Neutrophil (primary cell): ENCODE data around the gene OSTF1.

Experiments used
- H3K27ac ChIP-seq: fragments of 200-600 bp; sonication (generic); 2 replicates; pipeline ENCODE4 v1.5.1; 2016; ENCODE audit warnings: mild to moderate bottlenecking, moderate library complexity
- H3K27me3 ChIP-seq: fragments of 200-600 bp; sonication (generic); 2 replicates; pipeline ENCODE4 v1.6.0; 2016; ENCODE audit warnings: mild to moderate bottlenecking
- H3K36me3 ChIP-seq: fragments of 200-600 bp; sonication (generic); 2 replicates; pipeline ENCODE4 v1.5.1; 2017
- H3K4me1 ChIP-seq, 2 experiments: fragments of 200-600 bp in 1 of 2; sonication (generic) in 1 of 2; 1 replicate in 1 of 2; 2 replicates in 1 of 2; pipeline versions ENCODE4 v1.5.1 to v1.6.1; 2013 to 2016; ENCODE audit warnings: low read depth in 1 of 2, low read length in 1 of 2, mild to moderate bottlenecking in 1 of 2, moderate library complexity in 1 of 2; ENCODE audit not compliant: control insufficient read depth in 1 of 2, insufficient read depth in 1 of 2
- H3K4me3 ChIP-seq, 2 experiments: fragments of 200-600 bp in 1 of 2; sonication (generic) in 1 of 2; 1 replicate in 1 of 2; 2 replicates in 1 of 2; pipeline ENCODE4 v1.5.1; 2013 to 2016; ENCODE audit warnings: low read depth in 1 of 2, low read length in 1 of 2, mild to moderate bottlenecking in 1 of 2, moderate library complexity in 1 of 2
- H3K9me3 ChIP-seq: fragments of 200-600 bp; sonication (generic); 2 replicates; pipeline ENCODE4 v1.5.1; 2016
- CTCF ChIP-seq: fragments of 200-600 bp; sonication (generic); IDR thresholded peaks from 2 replicates; pipeline ENCODE4 v1.5.1; 2016; ENCODE audit warnings: antibody characterized with exemption

OSTF1 gene

GRCh38 chr9:75090579-75090978, 2.3 kb downstream of the OSTF1 start:
- Histone ChIP-seq H3K4me1 (peaks cover 79 to 86% of the 10 kb centered on the region in 2 experiments), H3K27ac (peak overlapping the region; percentile 97)
- no peak for TF ChIP-seq CTCF

GRCh38 chr9:75092766-75093165, 4.5 kb downstream of the OSTF1 start:
- peak overlapping the region; percentile 69 for H3K27ac ChIP-seq
- no peak for TF ChIP-seq CTCF
- H3K4me1 ChIP-seq, result peaks cover 78 to 82% of the 10 kb centered on the region in 2 experiments

More at GRCh38 chr9:75090579-75090978, 2.3 kb downstream of the OSTF1 start:
- Histone ChIP-seq H3K27me3 (no peaks in the 10 kb centered on the region), H3K36me3 (no peaks in the 10 kb centered on the region), H3K9me3 (no peaks in the 10 kb centered on the region), H3K4me3 (peak overlapping the region; percentile 98)

GRCh38 chr9:75096796-75097195, 8.5 kb downstream of the OSTF1 start:
- Histone ChIP-seq H3K4me1 (peaks cover 51 to 69% of the 10 kb centered on the region in 2 experiments), H3K27ac (peak overlapping the region; percentile 50), H3K9me3 (no peaks in the 10 kb centered on the region), H3K36me3 (peaks cover 21% of the 10 kb centered on the region), H3K27me3 (no peaks in the 10 kb centered on the region), H3K4me3 (no peak overlapping the region)
- TF ChIP-seq CTCF, result no peak

More at GRCh38 chr9:75092766-75093165, 4.5 kb downstream of the OSTF1 start:
- peak overlapping the region in 1 of 2 experiments; percentile 7 for H3K4me3 ChIP-seq
- no peaks in the 10 kb centered on the region for H3K27me3 ChIP-seq
- peaks cover 11% of the 10 kb centered on the region for H3K36me3 ChIP-seq
- no peaks in the 10 kb centered on the region for H3K9me3 ChIP-seq

GRCh38 chr9:75101004-75101588, 12.8 kb downstream of the OSTF1 start:
- Histone ChIP-seq H3K27me3 (no peaks in the 10 kb centered on the region), H3K4me3 (no peak overlapping the region), H3K4me1 (peaks cover 25 to 45% of the 10 kb centered on the region in 2 experiments), H3K9me3 (no peaks in the 10 kb centered on the region), H3K27ac (peak overlapping the region; percentile 51), H3K36me3 (peaks cover 37% of the 10 kb centered on the region)
- no peak for TF ChIP-seq CTCF

- no peak for TF ChIP-seq CTCF
- Histone ChIP-seq H3K4me3 (no peak overlapping the region), H3K36me3 (peaks cover 27% of the 10 kb centered on the region), H3K4me1 (peaks cover 25 to 43% of the 10 kb centered on the region in 2 experiments), H3K9me3 (no peaks in the 10 kb centered on the region), H3K27ac (peak overlapping the region; percentile 7), H3K27me3 (no peaks in the 10 kb centered on the region)
Observed at GRCh38 chr9:75102177-75102790, 14.0 kb downstream of the OSTF1 start.
